Natural killer cell (primary cell): ENCODE results near the gene UST. TPM values are rescaled to one million over a fixed set of nuclear protein-coding genes. Genes with fewer than 3 reads are reported as not detected.

Source experiments
- ATAC-seq, 3 donors: fragments of 150-1000 bp in 2 of 3; fragments of 200-7000 bp in 1 of 3; cut with Tn5 transposase; 1 replicate in 1 of 3; 2 replicates in 2 of 3; pipeline ENCODE4 v1.10.0; 2021; ENCODE audit warnings: mild to moderate bottlenecking in 2 of 3, moderate library complexity in 2 of 3
- DNase-seq, 2 donors: peaks; one replicate each; pipeline versions ENCODE4 v3.0.0 to v3.0.0-alpha.2; 2013 to 2021; ENCODE audit warnings: mixed read lengths in 1 of 2
- H3K27ac ChIP-seq: one replicate; pipeline ENCODE4 v1.5.1; 2013; ENCODE audit warnings: mild to moderate bottlenecking, low read length
- H3K27me3 ChIP-seq: one replicate; pipeline ENCODE4 v1.6.1; 2013; ENCODE audit warnings: low read length; ENCODE audit not compliant: control insufficient read depth, insufficient read depth
- H3K36me3 ChIP-seq: one replicate; pipeline ENCODE4 v1.6.1; 2013; ENCODE audit warnings: low read length; ENCODE audit not compliant: control insufficient read depth, insufficient read depth
- H3K4me1 ChIP-seq: one replicate; pipeline ENCODE4 v1.6.1; 2013; ENCODE audit warnings: low read length; ENCODE audit not compliant: control insufficient read depth, insufficient read depth
- H3K4me3 ChIP-seq: one replicate; pipeline ENCODE4 v1.5.1; 2013; ENCODE audit warnings: low read length
- H3K9me3 ChIP-seq: one replicate; pipeline ENCODE4 v1.6.1; 2013; ENCODE audit warnings: low read length; ENCODE audit not compliant: control insufficient read depth, insufficient read depth
- H3K27ac Mint-ChIP-seq, 2 donors: one replicate each; pipeline ENCODE4 v1.8.0; 2022; ENCODE audit warnings: mild to moderate bottlenecking in 2 of 2, mixed read lengths in 2 of 2, moderate library complexity in 1 of 2
- H3K27me3 Mint-ChIP-seq, 2 donors: one replicate each; pipeline ENCODE4 v1.8.0; 2022; ENCODE audit warnings: low read depth in 2 of 2, mixed read lengths in 2 of 2
- H3K36me3 Mint-ChIP-seq: one replicate; pipeline ENCODE4 v1.8.0; 2022; ENCODE audit warnings: mixed read lengths
- H3K4me1 Mint-ChIP-seq, 2 donors: one replicate each; pipeline ENCODE4 v1.8.0; 2022; ENCODE audit warnings: mixed read lengths in 2 of 2
- H3K4me3 Mint-ChIP-seq: one replicate; pipeline ENCODE4 v1.8.0; 2022; ENCODE audit warnings: mild to moderate bottlenecking, moderate library complexity, mixed read lengths
- H3K9me3 Mint-ChIP-seq, 2 donors: one replicate each; pipeline ENCODE4 v1.8.0; 2022; ENCODE audit warnings: mixed read lengths in 2 of 2
- WGBS: methylation state at CpG from one replicate; pipeline ENCODE4 v1.1.7; 2013; ENCODE audit warnings: missing lambda C conversion rate; ENCODE audit not compliant: insufficient coverage; 5-methylcytosine and 5-hydroxymethylcytosine counted together
- intact Hi-C: fragments of 100-400 bp; cut with micrococcal nuclease; formaldehyde crosslinking; loops from one replicate; pipeline ENCODE4 v1.14.2; 2022
- total RNA-seq, 4 donors: library from RNA; stranded (reverse); fragments of 120-200 nt in 1 of 4; gene quantifications; one replicate each; pipeline versions ENCODE4 v1.2.3 to v1.2.4, GENCODE V29; 2013 to 2022
- TF ChIP-seq, protein P1 (sequence below): fragments of 200-600 bp; IDR thresholded peaks from one replicate; pipeline ENCODE4 v1.8.0; 2022; ENCODE audit warnings: antibody characterized with exemption

UST gene
- total RNA-seq, 3 donors from 2014 or later (not counting 1 experiment from before 2014, with no cell fraction given): 6.3 to 11.9 (median 10.6) TPM

DNA sequence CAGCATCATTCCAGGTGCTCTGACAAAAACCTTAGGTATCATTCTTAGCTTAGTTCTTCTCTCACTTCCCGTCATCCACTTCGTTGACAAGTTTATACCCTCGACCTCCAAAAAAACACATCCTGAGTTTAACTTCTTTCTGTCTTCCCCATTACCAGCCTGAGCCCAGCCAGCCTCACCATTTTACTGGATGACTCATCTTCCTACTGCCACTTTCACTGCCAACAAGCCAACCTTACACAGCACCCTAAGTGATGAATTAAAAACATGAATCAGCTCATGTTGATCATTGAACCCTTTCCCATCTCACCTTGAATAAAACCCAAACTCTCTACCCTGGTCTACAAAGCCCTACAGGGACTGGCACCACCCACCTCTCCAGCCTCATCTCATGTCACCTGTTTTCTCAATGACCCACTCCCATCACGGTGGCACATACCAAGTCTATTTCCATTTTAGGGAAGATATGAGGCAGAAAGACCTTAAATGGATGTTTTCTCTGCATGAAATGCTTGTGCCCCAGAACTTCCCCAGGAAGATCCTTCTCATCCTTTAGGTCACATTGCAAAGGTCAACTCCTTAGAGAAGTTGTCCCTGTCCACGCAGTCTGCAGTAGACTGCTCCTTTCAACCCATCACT lies 9.9 kb upstream of the UST start:
- Mint-ChIP-seq H3K36me3 (no peaks in the 10 kb centered on the region), H3K4me1 (no peaks in the 10 kb centered on the region), H3K27me3 (no peaks in the 10 kb centered on the region), H3K27ac (no peak overlapping the region), H3K9me3 (no peaks in the 10 kb centered on the region), H3K4me3 (no peak overlapping the region)
- no peaks in the 10 kb centered on the region for H3K27me3 ChIP-seq
- ATAC-seq (peak in 2 of 3 donors; percentile 19 to 41), DNase-seq (no peak)
- no peaks in the 10 kb centered on the region for H3K4me1 ChIP-seq
- no peaks in the 10 kb centered on the region for H3K9me3 ChIP-seq
- no peak overlapping the region for H3K27ac ChIP-seq
- intact Hi-C loops: no loop called here
- no peaks in the 10 kb centered on the region for H3K36me3 ChIP-seq
- no peak overlapping the region for H3K4me3 ChIP-seq
- TF ChIP-seq, protein P1, sequence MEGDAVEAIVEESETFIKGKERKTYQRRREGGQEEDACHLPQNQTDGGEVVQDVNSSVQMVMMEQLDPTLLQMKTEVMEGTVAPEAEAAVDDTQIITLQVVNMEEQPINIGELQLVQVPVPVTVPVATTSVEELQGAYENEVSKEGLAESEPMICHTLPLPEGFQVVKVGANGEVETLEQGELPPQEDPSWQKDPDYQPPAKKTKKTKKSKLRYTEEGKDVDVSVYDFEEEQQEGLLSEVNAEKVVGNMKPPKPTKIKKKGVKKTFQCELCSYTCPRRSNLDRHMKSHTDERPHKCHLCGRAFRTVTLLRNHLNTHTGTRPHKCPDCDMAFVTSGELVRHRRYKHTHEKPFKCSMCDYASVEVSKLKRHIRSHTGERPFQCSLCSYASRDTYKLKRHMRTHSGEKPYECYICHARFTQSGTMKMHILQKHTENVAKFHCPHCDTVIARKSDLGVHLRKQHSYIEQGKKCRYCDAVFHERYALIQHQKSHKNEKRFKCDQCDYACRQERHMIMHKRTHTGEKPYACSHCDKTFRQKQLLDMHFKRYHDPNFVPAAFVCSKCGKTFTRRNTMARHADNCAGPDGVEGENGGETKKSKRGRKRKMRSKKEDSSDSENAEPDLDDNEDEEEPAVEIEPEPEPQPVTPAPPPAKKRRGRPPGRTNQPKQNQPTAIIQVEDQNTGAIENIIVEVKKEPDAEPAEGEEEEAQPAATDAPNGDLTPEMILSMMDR: no peak
- 73% methylated on average over 5 of the region's 5 CpGs for WGBS

DNA sequence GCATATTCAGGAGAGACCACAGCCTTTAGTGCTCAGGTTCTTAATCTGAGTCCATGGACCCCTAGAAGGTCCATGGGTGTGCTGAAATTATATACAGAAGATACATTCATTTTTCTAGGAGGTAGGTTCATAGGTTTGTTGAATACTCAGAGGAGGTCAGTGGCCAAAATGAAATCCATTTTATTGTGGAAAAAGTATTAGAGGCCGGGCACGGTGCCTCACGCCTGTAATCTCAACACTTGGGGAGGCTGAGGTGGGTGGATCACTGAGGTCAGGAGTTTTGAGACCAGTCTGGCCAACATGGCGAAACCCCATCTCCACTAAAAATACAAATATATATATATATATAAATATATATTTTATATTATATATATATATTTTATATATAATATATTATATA lies 9.0 kb upstream of the UST start:
- Histone ChIP-seq H3K4me1 (no peaks in the 10 kb centered on the region), H3K27me3 (no peaks in the 10 kb centered on the region), H3K27ac (no peak overlapping the region), H3K4me3 (no peak overlapping the region), H3K9me3 (no peaks in the 10 kb centered on the region), H3K36me3 (no peaks in the 10 kb centered on the region)
- TF ChIP-seq, protein P1: no peak
- no peak for ATAC-seq
- Mint-ChIP-seq H3K27ac (no peak overlapping the region), H3K4me3 (no peak overlapping the region), H3K4me1 (no peaks in the 10 kb centered on the region), H3K27me3 (no peaks in the 10 kb centered on the region), H3K9me3 (no peaks in the 10 kb centered on the region), H3K36me3 (no peaks in the 10 kb centered on the region)
- 94% methylated on average over 3 of the region's 4 CpGs for WGBS
- no peak for DNase-seq
- intact Hi-C loops: no loop called here

DNA sequence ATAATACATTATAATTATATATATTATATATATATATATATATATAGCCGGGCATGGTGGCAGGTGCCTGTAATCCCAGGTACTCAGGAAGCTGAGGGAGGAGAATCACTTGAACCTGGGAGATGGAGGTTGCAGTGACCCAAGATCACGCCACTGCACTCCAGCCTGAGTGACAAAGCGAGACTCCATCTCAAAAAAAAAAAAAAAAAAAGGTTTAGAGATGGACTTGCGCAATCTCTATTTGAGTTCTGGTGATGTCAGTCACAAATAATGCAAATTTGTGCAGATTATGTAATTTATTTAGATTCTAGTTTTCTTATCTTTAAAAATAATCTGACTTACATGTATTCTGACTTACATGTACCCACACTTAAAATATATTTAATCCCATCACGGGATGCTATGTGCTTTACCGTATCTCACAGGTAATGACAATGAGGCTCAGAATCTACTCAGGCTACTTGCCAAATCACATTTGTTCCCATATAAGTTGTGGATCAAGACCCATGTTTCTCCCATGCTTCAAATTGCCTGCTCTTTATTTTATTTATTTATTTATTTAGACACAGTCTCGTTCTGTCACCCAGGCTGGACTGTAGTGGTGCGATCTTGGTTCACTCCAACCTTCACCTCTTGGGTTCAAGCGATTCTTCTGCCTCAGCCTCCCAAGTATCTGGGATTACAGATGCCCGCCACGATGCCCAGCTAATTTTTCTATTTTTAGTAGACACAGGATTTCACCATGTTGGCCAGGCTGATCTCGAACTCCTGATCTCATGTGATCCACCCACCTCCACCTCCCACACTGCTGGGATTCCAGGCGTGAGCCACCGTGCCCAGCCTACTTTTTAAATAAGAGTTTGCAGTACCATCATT lies 7.6 kb upstream of the UST start:
- Histone ChIP-seq H3K27me3 (no peaks in the 10 kb centered on the region), H3K36me3 (no peaks in the 10 kb centered on the region), H3K27ac (no peak overlapping the region), H3K9me3 (no peaks in the 10 kb centered on the region), H3K4me1 (no peaks in the 10 kb centered on the region), H3K4me3 (no peak overlapping the region)
- TF ChIP-seq, protein P1: no peak
- DNase-seq (no peak), ATAC-seq (peak in 1 of 3 donors; percentile 25)
- Mint-ChIP-seq H3K36me3 (no peaks in the 10 kb centered on the region), H3K4me1 (no peaks in the 10 kb centered on the region), H3K27me3 (peaks cover 0 to 8% of the 10 kb centered on the region in 2 donors), H3K9me3 (no peaks in the 10 kb centered on the region), H3K27ac (peak overlapping the region in 1 of 2 donors; percentile 19), H3K4me3 (no peak overlapping the region)
- intact Hi-C loops: no loop called here
- 95% methylated on average over 11 of the region's 14 CpGs for WGBS
